Hepatocyte (in vitro differentiated cells): ENCODE results near the gene MYL3.

Experiments used
- CTCF ChIP-seq: fragments of 200-600 bp; sonication (generic); IDR thresholded peaks from 2 replicates; pipeline ENCODE4 v1.5.1; 2016; ENCODE audit warnings: antibody characterized with exemption, mild to moderate bottlenecking; ENCODE audit not compliant: poor library complexity
- EZH2 ChIP-seq: fragments of 200-600 bp; sonication (generic); IDR thresholded peaks from 2 replicates; pipeline ENCODE4 v1.6.1; 2016; ENCODE audit warnings: antibody characterized with exemption, mild to moderate bottlenecking, borderline replicate concordance

- no peak for TF ChIP-seq CTCF
- TF ChIP-seq EZH2 = no peak
Observed at GRCh38 chr3:46853441-46854415, 9.5 kb downstream of the MYL3 start.
